Measurements from ENCODE around the gene FGD6. TPM values are rescaled to one million over a fixed set of nuclear protein-coding genes. Genes with fewer than 3 reads are reported as not detected.
"Not testable (repeated sequence)": the region's sequence is repeated elsewhere in the genome, so short reads cannot be mapped to it uniquely, and the experiment has no call there.

Gene FGD6
- total and polyA plus RNA-seq, 9 donors, result 4.5 to 18.7 (median 15.2) TPM

- H3K27ac ChIP-seq, result no peak overlapping the region
- WGBS, 3 donors, result 88 to 94% (median 89%) methylated on average over 8 of the region's 8 CpGs
- TF ChIP-seq, protein P1, sequence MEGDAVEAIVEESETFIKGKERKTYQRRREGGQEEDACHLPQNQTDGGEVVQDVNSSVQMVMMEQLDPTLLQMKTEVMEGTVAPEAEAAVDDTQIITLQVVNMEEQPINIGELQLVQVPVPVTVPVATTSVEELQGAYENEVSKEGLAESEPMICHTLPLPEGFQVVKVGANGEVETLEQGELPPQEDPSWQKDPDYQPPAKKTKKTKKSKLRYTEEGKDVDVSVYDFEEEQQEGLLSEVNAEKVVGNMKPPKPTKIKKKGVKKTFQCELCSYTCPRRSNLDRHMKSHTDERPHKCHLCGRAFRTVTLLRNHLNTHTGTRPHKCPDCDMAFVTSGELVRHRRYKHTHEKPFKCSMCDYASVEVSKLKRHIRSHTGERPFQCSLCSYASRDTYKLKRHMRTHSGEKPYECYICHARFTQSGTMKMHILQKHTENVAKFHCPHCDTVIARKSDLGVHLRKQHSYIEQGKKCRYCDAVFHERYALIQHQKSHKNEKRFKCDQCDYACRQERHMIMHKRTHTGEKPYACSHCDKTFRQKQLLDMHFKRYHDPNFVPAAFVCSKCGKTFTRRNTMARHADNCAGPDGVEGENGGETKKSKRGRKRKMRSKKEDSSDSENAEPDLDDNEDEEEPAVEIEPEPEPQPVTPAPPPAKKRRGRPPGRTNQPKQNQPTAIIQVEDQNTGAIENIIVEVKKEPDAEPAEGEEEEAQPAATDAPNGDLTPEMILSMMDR (IDR thresholded peaks at IDR 0.05), result no peak
- no peak for TF ChIP-seq EP300 (IDR thresholded peaks at IDR 0.05)
- TF ChIP-seq POLR2A (IDR thresholded peaks at IDR 0.05), result no peak
- peaks cover 3% of the 10 kb centered on the region for H3K4me1 ChIP-seq (ENCODE audit: insufficient read depth)
- no peaks in the 10 kb centered on the region for H3K9me3 ChIP-seq
- intact Hi-C loops (cut with DNase I), result no loop called here
- no peaks in the 10 kb centered on the region for H3K27me3 ChIP-seq
- DNase-seq, result no peak
- H3K4me3 ChIP-seq, result no peak overlapping the region
- peaks cover 3% of the 10 kb centered on the region for H3K36me3 ChIP-seq
These were observed 114.2 kb downstream of the FGD6 start for GRCh38 chr12:95102916-95103671.

DNA sequence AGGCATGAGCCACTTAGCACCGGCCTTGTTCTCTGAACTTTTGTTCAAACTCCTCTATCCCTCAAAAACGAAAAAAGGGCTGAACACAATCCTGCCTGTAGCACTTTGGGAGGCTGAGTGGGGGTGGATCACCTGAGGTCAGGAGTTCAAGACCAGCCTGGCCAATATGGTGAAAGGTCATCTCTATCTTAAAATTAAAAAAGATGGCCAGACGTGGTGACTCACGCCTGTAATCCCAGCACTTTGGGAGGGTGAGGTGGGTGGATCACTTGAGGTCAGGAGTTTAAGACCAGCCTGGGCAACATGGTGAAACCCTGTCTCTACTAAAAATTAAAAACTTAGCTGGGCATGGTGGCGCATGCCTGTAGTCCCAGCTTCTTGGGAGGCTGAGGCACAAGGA, 115.3 kb downstream of the FGD6 start:
- WGBS, 3 donors, result 89 to 91% (median 90%) methylated on average over 5 of the region's 5 CpGs
- H3K27me3 ChIP-seq; H3K9me3 ChIP-seq; H3K4me1 ChIP-seq (ENCODE audit: insufficient read depth); intact Hi-C loops (cut with DNase I); DNase-seq; H3K4me3 ChIP-seq; H3K27ac ChIP-seq; H3K36me3 ChIP-seq: not testable (repeated sequence)

GRCh38 chr12:95100264-95101190, 116.7 kb downstream of the FGD6 start:
- no peak for DNase-seq
- Histone ChIP-seq H3K27ac (no peak overlapping the region), H3K9me3 (no peaks in the 10 kb centered on the region), H3K36me3 (peaks cover 3% of the 10 kb centered on the region), H3K4me3 (no peak overlapping the region), H3K27me3 (no peaks in the 10 kb centered on the region), H3K4me1 (ENCODE audit: insufficient read depth) (peaks cover 3% of the 10 kb centered on the region)
- intact Hi-C loops (cut with DNase I), result no loop called here
- WGBS, 3 donors, result 66 to 83% (median 76%) methylated on average over 11 of the region's 11 CpGs
- TF ChIP-seq, protein P1 (IDR thresholded peaks at IDR 0.05), result no peak
- TF ChIP-seq EP300 (IDR thresholded peaks at IDR 0.05) (no peak), POLR2A (IDR thresholded peaks at IDR 0.05) (no peak)

DNA sequence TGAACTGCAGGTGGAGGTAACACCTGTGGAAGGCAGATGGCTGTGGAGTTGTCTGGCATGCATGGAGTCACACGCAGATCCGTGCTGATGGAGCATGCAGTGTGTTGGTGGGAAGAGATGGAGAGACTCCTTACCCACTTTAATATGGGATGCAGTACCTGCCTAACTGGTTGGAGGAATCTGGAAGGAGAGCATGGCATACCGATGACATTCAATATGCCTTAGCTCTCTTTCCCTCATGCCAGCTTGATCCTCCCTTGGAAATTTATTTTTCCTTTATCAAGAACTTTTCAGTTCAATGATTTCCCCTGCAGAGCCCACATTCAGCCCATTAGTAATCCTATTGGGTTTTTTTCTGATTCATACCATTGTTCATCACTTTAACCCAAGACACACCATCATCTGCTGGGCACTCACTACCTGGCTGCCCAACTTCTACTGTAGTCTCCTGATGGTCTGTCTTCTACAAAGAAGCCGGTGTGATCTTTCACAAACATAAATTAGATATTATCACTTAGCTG, 117.9 kb downstream of the FGD6 start:
- intact Hi-C loops (cut with DNase I), result no loop called here
- Histone ChIP-seq H3K9me3 (no peaks in the 10 kb centered on the region), H3K27ac (no peak overlapping the region), H3K27me3 (no peaks in the 10 kb centered on the region), H3K4me3 (no peak overlapping the region), H3K4me1 (ENCODE audit: insufficient read depth) (peaks cover 3% of the 10 kb centered on the region), H3K36me3 (peaks cover 3% of the 10 kb centered on the region)
- WGBS, 3 donors, result 96 to 98% (median 97%) methylated on average over 4 of the region's 4 CpGs
- no peak for DNase-seq
- no peak for TF ChIP-seq EP300 (IDR thresholded peaks at IDR 0.05)
- TF ChIP-seq, protein P1 (IDR thresholded peaks at IDR 0.05), result no peak
- TF ChIP-seq POLR2A (IDR thresholded peaks at IDR 0.05), result no peak

All from ovary (tissue), 9 donors.